C4-2B (cell line): ENCODE data around the gene ZSCAN10.
A peak's percentile ranks its signal among the peaks of the same experiment; 100 is the strongest.

Source experiments
- H3K27ac ChIP-seq: fragments of 450-650 bp; 2 replicates; pipeline ENCODE4 v1.5.1; 2017
- ZFX ChIP-seq: fragments of 450-650 bp; IDR thresholded peaks from 2 replicates; pipeline ENCODE4 v1.6.1; 2017
- TF ChIP-seq, protein P1 (sequence below): fragments of 450-650 bp; conservative IDR thresholded peaks from 2 replicates; pipeline ENCODE4 v1.5.1; 2017; ENCODE audit warnings: mild to moderate bottlenecking

Gene ZSCAN10

GRCh38 chr16:3050487-3050886, 48.6 kb downstream of the ZSCAN10 start:
- no peak overlapping the region for H3K27ac ChIP-seq
- no peak for TF ChIP-seq ZFX
- TF ChIP-seq, protein P1, sequence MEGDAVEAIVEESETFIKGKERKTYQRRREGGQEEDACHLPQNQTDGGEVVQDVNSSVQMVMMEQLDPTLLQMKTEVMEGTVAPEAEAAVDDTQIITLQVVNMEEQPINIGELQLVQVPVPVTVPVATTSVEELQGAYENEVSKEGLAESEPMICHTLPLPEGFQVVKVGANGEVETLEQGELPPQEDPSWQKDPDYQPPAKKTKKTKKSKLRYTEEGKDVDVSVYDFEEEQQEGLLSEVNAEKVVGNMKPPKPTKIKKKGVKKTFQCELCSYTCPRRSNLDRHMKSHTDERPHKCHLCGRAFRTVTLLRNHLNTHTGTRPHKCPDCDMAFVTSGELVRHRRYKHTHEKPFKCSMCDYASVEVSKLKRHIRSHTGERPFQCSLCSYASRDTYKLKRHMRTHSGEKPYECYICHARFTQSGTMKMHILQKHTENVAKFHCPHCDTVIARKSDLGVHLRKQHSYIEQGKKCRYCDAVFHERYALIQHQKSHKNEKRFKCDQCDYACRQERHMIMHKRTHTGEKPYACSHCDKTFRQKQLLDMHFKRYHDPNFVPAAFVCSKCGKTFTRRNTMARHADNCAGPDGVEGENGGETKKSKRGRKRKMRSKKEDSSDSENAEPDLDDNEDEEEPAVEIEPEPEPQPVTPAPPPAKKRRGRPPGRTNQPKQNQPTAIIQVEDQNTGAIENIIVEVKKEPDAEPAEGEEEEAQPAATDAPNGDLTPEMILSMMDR, result no peak

- no peak for TF ChIP-seq ZFX
- TF ChIP-seq, protein P1, result no peak
- no peak overlapping the region for H3K27ac ChIP-seq
Observed at GRCh38 chr16:3049921-3050481, 49.1 kb downstream of the ZSCAN10 start.

DNA sequence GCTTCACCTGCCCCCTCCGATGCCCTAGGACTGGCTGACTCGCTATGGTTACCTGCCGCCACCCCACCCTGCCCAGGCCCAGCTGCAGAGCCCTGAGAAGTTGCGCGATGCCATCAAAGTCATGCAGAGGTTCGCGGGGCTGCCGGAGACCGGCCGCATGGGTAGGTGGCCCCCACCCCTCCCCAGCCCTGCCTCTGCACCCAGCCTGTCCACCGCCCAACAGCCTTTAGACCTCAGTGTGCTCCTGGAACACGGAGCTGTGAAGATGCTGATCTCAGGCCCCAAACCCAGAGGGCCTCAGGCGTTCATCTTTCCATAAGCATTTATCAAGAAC, 51.7 kb downstream of the ZSCAN10 start:
- TF ChIP-seq, protein P1, result no peak
- TF ChIP-seq ZFX, result no peak
- H3K27ac ChIP-seq, result no peak overlapping the region

- TF ChIP-seq ZFX, result no peak
- TF ChIP-seq, protein P1, result no peak
- H3K27ac ChIP-seq, result no peak overlapping the region
Observed at GRCh38 chr16:3046641-3047386, 52.3 kb downstream of the ZSCAN10 start.

- TF ChIP-seq, protein P1, result no peak
- no peak for TF ChIP-seq ZFX
- H3K27ac ChIP-seq, result peak within 1 kb of the TSS; percentile 29
Observed at GRCh38 chr16:3045758-3046640, 53.1 kb downstream of the ZSCAN10 start, which contains the start of gene MMP25. TSS of gene MMP25 (plus strand) at chr16:3046561. CDS start at chr16:3046918, 357 bp downstream.

DNA sequence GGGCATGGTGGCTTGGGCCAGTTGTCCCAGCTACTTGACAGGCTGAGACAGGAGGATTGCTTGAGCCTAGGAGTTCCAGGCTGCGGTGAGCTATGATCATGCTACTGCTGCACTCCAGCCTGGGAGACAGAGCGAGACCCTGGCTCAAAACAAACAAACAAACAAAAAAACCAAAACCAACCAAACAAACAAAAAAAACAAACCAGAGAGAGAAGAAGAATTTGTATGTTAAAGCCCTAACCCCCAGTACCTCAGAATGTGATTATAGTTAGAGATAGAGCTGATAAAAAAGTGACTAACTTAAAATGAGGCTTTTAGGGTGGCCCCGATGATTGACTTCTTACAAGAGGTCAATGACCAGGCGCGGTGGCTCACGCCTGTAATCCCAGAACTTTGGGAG, 54.4 kb downstream of the ZSCAN10 start:
- TF ChIP-seq, protein P1, result no peak
- no peak for TF ChIP-seq ZFX
- H3K27ac ChIP-seq, result no peak overlapping the region; the same call in 1 of the 2 replicates

- no peak for TF ChIP-seq ZFX
- TF ChIP-seq, protein P1, result no peak
Observed at GRCh38 chr16:3042376-3042775, 56.7 kb downstream of the ZSCAN10 start.

More at GRCh38 chr16:3042376-3042775, 56.7 kb downstream of the ZSCAN10 start:
- H3K27ac ChIP-seq, result no peak overlapping the region
